Activated CD4-positive, alpha-beta memory T cell treated with anti-CD3 and anti-CD28 coated beads for 36 hours (primary cell): Measurements from ENCODE around the gene IP6K1. TPM values are rescaled to one million over a fixed set of nuclear protein-coding genes. Genes with fewer than 3 reads are reported as not detected.
"Not testable (repeated sequence)": the region's sequence is repeated elsewhere in the genome, so short reads cannot be mapped to it uniquely, and the experiment has no call there.

Source experiments
- CTCF ChIA-PET: fragments of 350-600 bp; sonication (Branson Sonifier 250); formaldehyde crosslinking; loops from one replicate; lab custom pipeline; 2021; ENCODE audit warnings: antibody characterized with exemption, inconsistent platforms; lab: Charles Lee
- POLR2A ChIA-PET: fragments of 350-600 bp; sonication (Branson Sonifier 250); formaldehyde crosslinking; loops from one replicate; lab custom pipeline; 2021; ENCODE audit warnings: antibody characterized with exemption; lab: Charles Lee
- DNase-seq: peaks from one replicate; pipeline ENCODE4 v3.0.0-alpha.2; 2020
- H3K27ac Mint-ChIP-seq: one replicate; pipeline ENCODE4 v1.8.0; 2021; ENCODE audit warnings: mixed read lengths
- H3K27me3 Mint-ChIP-seq: one replicate; pipeline ENCODE4 v1.8.0; 2021; ENCODE audit warnings: mixed read lengths
- H3K36me3 Mint-ChIP-seq: one replicate; pipeline ENCODE4 v1.8.0; 2021; ENCODE audit warnings: mixed read lengths
- H3K4me1 Mint-ChIP-seq: one replicate; pipeline ENCODE4 v1.8.0; 2021; ENCODE audit warnings: low read depth, mixed read lengths
- H3K4me3 Mint-ChIP-seq: one replicate; pipeline ENCODE4 v1.8.0; 2021; ENCODE audit warnings: mild to moderate bottlenecking, mixed read lengths
- H3K9me3 Mint-ChIP-seq: one replicate; pipeline ENCODE4 v1.8.0; 2021; ENCODE audit warnings: mixed read lengths
- intact Hi-C: fragments of 100-400 bp; cut with micrococcal nuclease; formaldehyde crosslinking; loops from one replicate; pipeline ENCODE4 v1.15.1; 2023
- total RNA-seq, 2 experiments: library from RNA; stranded (reverse); gene quantifications; one replicate each; pipeline ENCODE4 v1.2.3, GENCODE V29; 2021

The IP6K1 gene
- total RNA-seq, 2 experiments from 2014 or later, result 28.8 to 29.3 TPM

- CTCF ChIA-PET, H3K27me3 Mint-ChIP-seq, DNase-seq, intact Hi-C loops, H3K9me3 Mint-ChIP-seq, H3K27ac Mint-ChIP-seq, H3K36me3 Mint-ChIP-seq, POLR2A ChIA-PET: not testable (repeated sequence)
- Mint-ChIP-seq H3K4me3 (peak overlapping the region; percentile 98), H3K4me1 (peaks cover 28% of the 10 kb centered on the region)
Observed at GRCh38 chr3:49690856-49691255, 95.5 kb downstream of the IP6K1 start.

GRCh38 chr3:49689908-49690624 lies 96.3 kb downstream of the IP6K1 start:
- intact Hi-C loops, result loop anchor here (1.0 kb wide), 1 partner anchor 16 kb away; the partner anchor contains the start of gene APEH

GRCh38 chr3:49689046-49689907 lies 97.1 kb downstream of the IP6K1 start, which contains the start of the genes MST1 and RNF123:
Gene MST1 (minus strand): TSS chr3:49689474. CDS start chr3:49688691, 783 bp downstream.
Gene RNF123 (plus strand): TSS chr3:49689557. CDS start chr3:49691166, 1,609 bp downstream.
- POLR2A ChIA-PET, result interaction anchor here (1.0 kb wide), 1 partner anchor 149 kb away, joined by 3 read pairs; no protein-coding TSS in a partner anchor
- H3K36me3 Mint-ChIP-seq, result peaks cover 8% of the 10 kb centered on the region
- H3K27me3 Mint-ChIP-seq, result peaks cover 1% of the 10 kb centered on the region
- intact Hi-C loops, result loop anchor here (1.0 kb wide), 1 partner anchor 15 kb away; the partner anchor contains the start of gene APEH
- no peaks in the 10 kb centered on the region for H3K9me3 Mint-ChIP-seq
- CTCF ChIA-PET, result interaction anchor here (0.9 to 1.3 kb wide), 4 partner anchors 12 to 149 kb away, joined by 3 to 4 read pairs (median 3); partner anchors contain the start of gene AMIGO3
- H3K4me1 Mint-ChIP-seq, result peaks cover 32% of the 10 kb centered on the region
- DNase-seq, result peak; percentile 95
- peak within 1 kb of the TSS; percentile 85 for H3K27ac Mint-ChIP-seq
- peak within 1 kb of the TSS; percentile 98 for H3K4me3 Mint-ChIP-seq

More at GRCh38 chr3:49689908-49690624, 96.3 kb downstream of the IP6K1 start:
- H3K9me3 Mint-ChIP-seq, H3K27me3 Mint-ChIP-seq, H3K36me3 Mint-ChIP-seq, DNase-seq, H3K27ac Mint-ChIP-seq: not testable (repeated sequence)
- Mint-ChIP-seq H3K4me3 (peak overlapping the region; percentile 98), H3K4me1 (peaks cover 32% of the 10 kb centered on the region)
- ChIA-PET CTCF (interaction anchor here (1.0 to 1.3 kb wide), 3 partner anchors 14 to 150 kb away, joined by 3 to 4 read pairs (median 3); partner anchors contain the start of gene AMIGO3), POLR2A (interaction anchor here (1.0 kb wide), 1 partner anchor 150 kb away, joined by 3 read pairs; no protein-coding TSS in a partner anchor)

- Mint-ChIP-seq H3K4me3 (peak overlapping the region; percentile 98), H3K4me1 (peaks cover 32% of the 10 kb centered on the region), H3K27ac (peak overlapping the region; percentile 85)
- H3K27me3 Mint-ChIP-seq, DNase-seq, POLR2A ChIA-PET, H3K9me3 Mint-ChIP-seq, H3K36me3 Mint-ChIP-seq: not testable (repeated sequence)
- CTCF ChIA-PET, result interaction anchor here (0.9 to 1.3 kb wide), 3 partner anchors 13 to 149 kb away, joined by 3 to 4 read pairs (median 3); no protein-coding TSS in a partner anchor
- intact Hi-C loops, result loop anchor here (1.0 kb wide), 1 partner anchor 14 kb away; the partner anchor contains the start of gene APEH
Observed at GRCh38 chr3:49688338-49689045, 97.8 kb downstream of the IP6K1 start.

GRCh38 chr3:49687424-49687795 lies 98.9 kb downstream of the IP6K1 start:
- POLR2A ChIA-PET, DNase-seq, CTCF ChIA-PET, H3K9me3 Mint-ChIP-seq, intact Hi-C loops, H3K27me3 Mint-ChIP-seq: not testable (repeated sequence)
- peaks cover 14% of the 10 kb centered on the region for H3K36me3 Mint-ChIP-seq
- peak overlapping the region; percentile 32 for H3K4me3 Mint-ChIP-seq
- peak overlapping the region; percentile 20 for H3K27ac Mint-ChIP-seq
- H3K4me1 Mint-ChIP-seq, result peaks cover 29% of the 10 kb centered on the region

GRCh38 chr3:49686769-49687423 lies 99.4 kb downstream of the IP6K1 start:
- POLR2A ChIA-PET, CTCF ChIA-PET, H3K27me3 Mint-ChIP-seq, intact Hi-C loops, H3K9me3 Mint-ChIP-seq: not testable (repeated sequence)
- DNase-seq, result peak; percentile 61
- Mint-ChIP-seq H3K4me1 (peaks cover 28% of the 10 kb centered on the region), H3K36me3 (peaks cover 14% of the 10 kb centered on the region), H3K4me3 (peak overlapping the region; percentile 32), H3K27ac (peak overlapping the region; percentile 20)

GRCh38 chr3:49686346-49686745 lies 100.0 kb downstream of the IP6K1 start:
- peaks cover 14% of the 10 kb centered on the region for H3K36me3 Mint-ChIP-seq
- CTCF ChIA-PET, intact Hi-C loops, H3K9me3 Mint-ChIP-seq, H3K27me3 Mint-ChIP-seq, H3K27ac Mint-ChIP-seq, POLR2A ChIA-PET: not testable (repeated sequence)
- peaks cover 25% of the 10 kb centered on the region for H3K4me1 Mint-ChIP-seq
- peak overlapping the region; percentile 50 for H3K4me3 Mint-ChIP-seq
- DNase-seq, result peak; percentile 34

GRCh38 chr3:49685846-49686245 lies 100.5 kb downstream of the IP6K1 start:
- peaks cover 14% of the 10 kb centered on the region for H3K36me3 Mint-ChIP-seq
- H3K9me3 Mint-ChIP-seq, intact Hi-C loops, H3K4me3 Mint-ChIP-seq, H3K27me3 Mint-ChIP-seq, DNase-seq, H3K27ac Mint-ChIP-seq, POLR2A ChIA-PET, CTCF ChIA-PET: not testable (repeated sequence)
- peaks cover 20% of the 10 kb centered on the region for H3K4me1 Mint-ChIP-seq

GRCh38 chr3:49685103-49685502 lies 101.2 kb downstream of the IP6K1 start:
- H3K27me3 Mint-ChIP-seq, CTCF ChIA-PET, H3K27ac Mint-ChIP-seq, POLR2A ChIA-PET, intact Hi-C loops, H3K9me3 Mint-ChIP-seq, H3K4me3 Mint-ChIP-seq, DNase-seq: not testable (repeated sequence)
- peaks cover 15% of the 10 kb centered on the region for H3K36me3 Mint-ChIP-seq
- peaks cover 13% of the 10 kb centered on the region for H3K4me1 Mint-ChIP-seq

- H3K4me1 Mint-ChIP-seq, intact Hi-C loops, H3K9me3 Mint-ChIP-seq, POLR2A ChIA-PET, H3K27me3 Mint-ChIP-seq, DNase-seq, H3K27ac Mint-ChIP-seq, CTCF ChIA-PET, H3K4me3 Mint-ChIP-seq: not testable (repeated sequence)
- H3K36me3 Mint-ChIP-seq, result peaks cover 19% of the 10 kb centered on the region
Observed at GRCh38 chr3:49684453-49684852, 101.9 kb downstream of the IP6K1 start.

GRCh38 chr3:49683162-49683561 lies 103.2 kb downstream of the IP6K1 start:
- Mint-ChIP-seq H3K27me3 (peaks cover 1% of the 10 kb centered on the region), H3K4me1 (peaks cover 9% of the 10 kb centered on the region), H3K4me3 (no peak overlapping the region), H3K27ac (no peak overlapping the region), H3K36me3 (peaks cover 21% of the 10 kb centered on the region), H3K9me3 (no peaks in the 10 kb centered on the region)
- POLR2A ChIA-PET, result no interaction called here
- DNase-seq, result no peak
- intact Hi-C loops, result no loop called here
- CTCF ChIA-PET, result no interaction called here
